Left forelimb (tissue), 1 donor: Measurements from ENCODE around the gene FBLN2.

Experiments
- DNase-seq: peaks from one replicate; pipeline ENCODE4 v3.0.0-alpha.2; 2018; ENCODE audit warnings: low spot score

Gene FBLN2

GRCh38 chr3:13582366-13583250 lies 33.7 kb downstream of the FBLN2 start:
- DNase-seq = no peak

- DNase-seq = no peak
Observed at GRCh38 chr3:13583251-13584180, 34.6 kb downstream of the FBLN2 start.

GRCh38 chr3:13584427-13584891 lies 35.5 kb downstream of the FBLN2 start:
- DNase-seq = no peak

GRCh38 chr3:13584901-13585300 lies 36.0 kb downstream of the FBLN2 start:
- no peak for DNase-seq

GRCh38 chr3:13587442-13587841 lies 38.5 kb downstream of the FBLN2 start:
- DNase-seq = no peak

- no peak for DNase-seq
Observed at GRCh38 chr3:13588221-13588701, 39.3 kb downstream of the FBLN2 start.

GRCh38 chr3:13588993-13589392 lies 40.1 kb downstream of the FBLN2 start:
- no peak for DNase-seq

GRCh38 chr3:13590841-13591520 lies 42.1 kb downstream of the FBLN2 start:
- DNase-seq = no peak

- DNase-seq = no peak
Observed at GRCh38 chr3:13593615-13594014, 44.7 kb downstream of the FBLN2 start.

- no peak for DNase-seq
Observed at GRCh38 chr3:13594146-13594545, 45.2 kb downstream of the FBLN2 start.

- DNase-seq = no peak
Observed at GRCh38 chr3:13594991-13595421, 46.1 kb downstream of the FBLN2 start.

GRCh38 chr3:13595485-13595884 lies 46.6 kb downstream of the FBLN2 start:
- DNase-seq = no peak

- no peak for DNase-seq
Observed at GRCh38 chr3:13596426-13597205, 47.7 kb downstream of the FBLN2 start.

GRCh38 chr3:13597661-13598060 lies 48.7 kb downstream of the FBLN2 start:
- no peak for DNase-seq

- DNase-seq = no peak
Observed at GRCh38 chr3:13598201-13598600, 49.3 kb downstream of the FBLN2 start.

GRCh38 chr3:13598926-13599886 lies 50.3 kb downstream of the FBLN2 start:
- DNase-seq = peak; percentile 77

GRCh38 chr3:13599887-13600450 lies 51.0 kb downstream of the FBLN2 start:
- DNase-seq = no peak

- DNase-seq = no peak
Observed at GRCh38 chr3:13600950-13601691, 52.2 kb downstream of the FBLN2 start.

- no peak for DNase-seq
Observed at GRCh38 chr3:13601692-13602080, 52.8 kb downstream of the FBLN2 start.
